SK-N-DZ (cell line): Measurements from ENCODE around the gene SLC35F3.

Experiments
- DNase-seq: peaks from one replicate; pipeline ENCODE4 v3.0.0-alpha.2; 2015; ENCODE audit warnings: low spot score

Gene SLC35F3

GRCh38 chr1:234219711-234220110, 315.2 kb downstream of the SLC35F3 start:
- no peak for DNase-seq

GRCh38 chr1:234221601-234222000, 317.1 kb downstream of the SLC35F3 start:
- DNase-seq: no peak

GRCh38 chr1:234222561-234223280, 318.2 kb downstream of the SLC35F3 start:
- no peak for DNase-seq

- DNase-seq: no peak
Observed at GRCh38 chr1:234226113-234226818, 321.8 kb downstream of the SLC35F3 start.

- no peak for DNase-seq
Observed at GRCh38 chr1:234226819-234227165, 322.3 kb downstream of the SLC35F3 start.

- DNase-seq: no peak
Observed at GRCh38 chr1:234229581-234230387, 325.3 kb downstream of the SLC35F3 start.

- no peak for DNase-seq
Observed at GRCh38 chr1:234230414-234230862, 326.0 kb downstream of the SLC35F3 start.

- DNase-seq: peak; percentile 18
Observed at GRCh38 chr1:234231061-234231892, 326.8 kb downstream of the SLC35F3 start.

GRCh38 chr1:234231893-234232276, 327.4 kb downstream of the SLC35F3 start:
- no peak for DNase-seq

- DNase-seq: no peak
Observed at GRCh38 chr1:234234199-234234598, 329.7 kb downstream of the SLC35F3 start.

GRCh38 chr1:234235434-234235881, 331.0 kb downstream of the SLC35F3 start:
- no peak for DNase-seq

GRCh38 chr1:234237393-234237792, 332.9 kb downstream of the SLC35F3 start:
- no peak for DNase-seq

GRCh38 chr1:234238060-234238459, 333.6 kb downstream of the SLC35F3 start:
- no peak for DNase-seq

- no peak for DNase-seq
Observed at GRCh38 chr1:234239515-234239914, 335.0 kb downstream of the SLC35F3 start.

GRCh38 chr1:234239936-234240335, 335.5 kb downstream of the SLC35F3 start:
- no peak for DNase-seq

- no peak for DNase-seq
Observed at GRCh38 chr1:234240680-234241079, 336.2 kb downstream of the SLC35F3 start.

GRCh38 chr1:234241941-234242490, 337.5 kb downstream of the SLC35F3 start:
- no peak for DNase-seq

GRCh38 chr1:234243521-234244260, 339.2 kb downstream of the SLC35F3 start:
- no peak for DNase-seq

- DNase-seq: no peak
Observed at GRCh38 chr1:234244482-234244881, 340.0 kb downstream of the SLC35F3 start.

GRCh38 chr1:234246638-234247116, 342.2 kb downstream of the SLC35F3 start:
- no peak for DNase-seq
